Mesodermal cell (in vitro differentiated cells): ENCODE measurements around the gene DUS2.
"Not testable (repeated sequence)": the region's sequence is repeated elsewhere in the genome, so short reads cannot be mapped to it uniquely, and the experiment has no call there.

Experiments used
- H3K27ac ChIP-seq: 2 replicates; pipeline ENCODE4 v1.7.0; 2013; ENCODE audit warnings: mild to moderate bottlenecking, low read depth, low read length, moderate library complexity; ENCODE audit not compliant: severe bottlenecking
- H3K36me3 ChIP-seq: 2 replicates; pipeline ENCODE4 v1.7.1; 2013; ENCODE audit warnings: mild to moderate bottlenecking, low read length, moderate library complexity; ENCODE audit not compliant: control insufficient read depth, insufficient read depth
- H3K4me1 ChIP-seq: one replicate; pipeline ENCODE4 v1.7.1; 2013; ENCODE audit warnings: mild to moderate bottlenecking, low read length; ENCODE audit not compliant: insufficient read depth, control insufficient read depth, poor library complexity, severe bottlenecking
- H3K4me3 ChIP-seq: 2 replicates; pipeline ENCODE4 v1.7.0; 2013; ENCODE audit warnings: low read length, control low read depth, mild to moderate bottlenecking; ENCODE audit not compliant: insufficient read depth, poor library complexity, severe bottlenecking; ENCODE audit errors: extremely low read depth
- H3K9me3 ChIP-seq: 2 replicates; pipeline ENCODE4 v1.7.1; 2013; ENCODE audit warnings: mild to moderate bottlenecking, low read length, moderate library complexity; ENCODE audit not compliant: control insufficient read depth
- WGBS, 2 experiments: methylation state at CpG; one replicate each; pipeline ENCODE4 v1.1.5; 2013; ENCODE audit warnings: missing lambda C conversion rate in 2 of 2; ENCODE audit not compliant: insufficient coverage in 2 of 2; 5-methylcytosine and 5-hydroxymethylcytosine counted together

The DUS2 gene

GRCh38 chr16:68022278-68022727, 781 bp upstream of the DUS2 start:
- peak overlapping the region; percentile 84 for H3K27ac ChIP-seq

GRCh38 chr16:68028996-68029395, 5.9 kb downstream of the DUS2 start:
- H3K4me3 ChIP-seq, result no peak overlapping the region
- H3K27ac ChIP-seq, result no peak overlapping the region
- WGBS, 2 experiments, result 84 to 100% methylated on average over 1 to 2 of the region's 3 CpGs
- H3K4me1 ChIP-seq, result peaks cover 5% of the 10 kb centered on the region
- peaks cover 30% of the 10 kb centered on the region for H3K36me3 ChIP-seq
- H3K9me3 ChIP-seq, result no peaks in the 10 kb centered on the region

More at GRCh38 chr16:68022278-68022727, 781 bp upstream of the DUS2 start:
- WGBS, 2 experiments, result 19 to 28% methylated on average over 16 to 19 of the region's 19 CpGs
- H3K4me3 ChIP-seq, result peak overlapping the region; percentile 89
- H3K9me3 ChIP-seq, result no peaks in the 10 kb centered on the region
- H3K36me3 ChIP-seq, result peaks cover 21% of the 10 kb centered on the region
- H3K4me1 ChIP-seq, result peaks cover 11% of the 10 kb centered on the region

GRCh38 chr16:68030108-68030507, 7.0 kb downstream of the DUS2 start:
- H3K9me3 ChIP-seq, result not testable (repeated sequence)
- 78 to 93% methylated on average over 5 of the region's 6 CpGs for WGBS, 2 experiments
- H3K36me3 ChIP-seq, result peaks cover 30% of the 10 kb centered on the region

GRCh38 chr16:68031951-68032350, 8.9 kb downstream of the DUS2 start:
- Histone ChIP-seq H3K36me3 (peaks cover 23% of the 10 kb centered on the region), H3K4me3 (no peak overlapping the region), H3K9me3 (no peaks in the 10 kb centered on the region), H3K27ac (no peak overlapping the region), H3K4me1 (peaks cover 5% of the 10 kb centered on the region)
- 90 to 100% methylated on average over 2 of the region's 2 CpGs for WGBS, 2 experiments

More at GRCh38 chr16:68030108-68030507, 7.0 kb downstream of the DUS2 start:
- H3K4me1 ChIP-seq, H3K27ac ChIP-seq, H3K4me3 ChIP-seq: not testable (repeated sequence)

- H3K27ac ChIP-seq, result no peak overlapping the region
These were observed 10.0 kb downstream of the DUS2 start for GRCh38 chr16:68033101-68033500.

GRCh38 chr16:68035227-68035626, 12.1 kb downstream of the DUS2 start:
- WGBS, 2 experiments, result 100% methylated on average over 1 of the region's 2 CpGs
- Histone ChIP-seq H3K27ac (no peak overlapping the region), H3K4me1 (peaks cover 5% of the 10 kb centered on the region), H3K4me3 (no peak overlapping the region), H3K36me3 (peaks cover 22% of the 10 kb centered on the region), H3K9me3 (no peaks in the 10 kb centered on the region)

More at GRCh38 chr16:68033101-68033500, 10.0 kb downstream of the DUS2 start:
- WGBS, 2 experiments, result 93 to 100% methylated on average over 2 of the region's 2 CpGs
- Histone ChIP-seq H3K4me3 (no peak overlapping the region), H3K4me1 (peaks cover 5% of the 10 kb centered on the region), H3K36me3 (peaks cover 19% of the 10 kb centered on the region), H3K9me3 (no peaks in the 10 kb centered on the region)

- no peaks in the 10 kb centered on the region for H3K4me1 ChIP-seq
- no peaks in the 10 kb centered on the region for H3K9me3 ChIP-seq
- 90 to 95% methylated on average over 7 to 9 of the region's 9 CpGs for WGBS, 2 experiments
- no peak overlapping the region for H3K27ac ChIP-seq
- peaks cover 26% of the 10 kb centered on the region for H3K36me3 ChIP-seq
- H3K4me3 ChIP-seq, result no peak overlapping the region
These were observed 14.9 kb downstream of the DUS2 start for GRCh38 chr16:68037841-68038597.

GRCh38 chr16:68040506-68041288, 17.6 kb downstream of the DUS2 start:
- no peak overlapping the region for H3K4me3 ChIP-seq
- peaks cover 26% of the 10 kb centered on the region for H3K36me3 ChIP-seq
- H3K4me1 ChIP-seq, result no peaks in the 10 kb centered on the region
- no peaks in the 10 kb centered on the region for H3K9me3 ChIP-seq
- H3K27ac ChIP-seq, result no peak overlapping the region
- 98 to 100% methylated on average over 1 to 7 of the region's 14 CpGs for WGBS, 2 experiments

GRCh38 chr16:68041783-68042182, 18.7 kb downstream of the DUS2 start:
- WGBS, 2 experiments, result no CpG with 5 or more reads among the region's 2 CpGs
- peaks cover 30% of the 10 kb centered on the region for H3K36me3 ChIP-seq
- no peaks in the 10 kb centered on the region for H3K4me1 ChIP-seq
- no peaks in the 10 kb centered on the region for H3K9me3 ChIP-seq
- H3K27ac ChIP-seq, result no peak overlapping the region
- H3K4me3 ChIP-seq, result no peak overlapping the region

GRCh38 chr16:68046106-68046505, 23.0 kb downstream of the DUS2 start:
- no peak overlapping the region for H3K27ac ChIP-seq
- no peaks in the 10 kb centered on the region for H3K9me3 ChIP-seq
- 88 to 94% methylated on average over 4 to 5 of the region's 7 CpGs for WGBS, 2 experiments
- peaks cover 25% of the 10 kb centered on the region for H3K36me3 ChIP-seq
- H3K4me3 ChIP-seq, result no peak overlapping the region
- no peaks in the 10 kb centered on the region for H3K4me1 ChIP-seq
